Motor neuron (in vitro differentiated cells): ENCODE measurements around the gene ADGRD2. TPM values are rescaled to one million over a fixed set of nuclear protein-coding genes. Genes with fewer than 3 reads are reported as not detected.
A peak's percentile ranks its signal among the peaks of the same experiment; 100 is the strongest.

Experiments used
- ATAC-seq, 8 experiments: fragments of 200-7000 bp; cut with Tn5 transposase; replicated peaks in 6 of 8; 2 replicates each; pipeline ENCODE4 v1.8.0; 2021; ENCODE audit warnings: mild to moderate bottlenecking in 8 of 8, moderate library complexity in 8 of 8
- H3K27ac ChIP-seq, 2 donors: fragments of 250-450 bp; sonication (Bioruptor Pico); 2 replicates each; pipeline ENCODE4 v1.9.0; 2021; ENCODE audit warnings: antibody characterized with exemption in 2 of 2, mild to moderate bottlenecking in 2 of 2, moderate library complexity in 1 of 2
- H3K4me1 ChIP-seq, 2 donors: fragments of 250-450 bp; sonication (Bioruptor Pico); replicated peaks in 1 of 2; 2 replicates each; pipeline ENCODE4 v1.6.1; 2021; ENCODE audit warnings: antibody characterized with exemption in 2 of 2, mild to moderate bottlenecking in 2 of 2, moderate library complexity in 1 of 2
- H3K4me3 ChIP-seq, 5 donors: fragments of 250-450 bp; sonication (Bioruptor Pico); 2 replicates each; pipeline ENCODE4 v1.9.0; 2021; ENCODE audit warnings: antibody characterized with exemption in 5 of 5, mild to moderate bottlenecking in 5 of 5, moderate library complexity in 4 of 5
- WGBS, 10 experiments: fragments of 450-650 bp; shearing (Covaris generic); methylation state at CpG; one replicate each; pipeline ENCODE4 v1.0.0; 2022; 5-methylcytosine and 5-hydroxymethylcytosine counted together
- in situ Hi-C, 9 experiments: fragments of 400-800 bp; cut with MboI; loops; one replicate each; pipeline ENCODE4 v1.15.0; 2021; ENCODE audit warnings: low sequenced_read_pairs in 9 of 9, low pct_unique_long_range_greater_than_20kb in 2 of 9; ENCODE audit not compliant: unreplicated experiment in 9 of 9
- total RNA-seq, 8 experiments: library from RNA; unstranded; fragments of 300-600 nt; gene quantifications; 2 replicates each; pipeline versions ENCODE4 v1.2.3 to v1.2.4, GENCODE V29; 2022

Gene ADGRD2
- total RNA-seq, 8 experiments from 2014 or later = 0.14 to 6.2 (median 0.68) TPM; not detected in 2

- Histone ChIP-seq H3K27ac (no peak overlapping the region), H3K4me3 (no peak overlapping the region), H3K4me1 (peaks cover 5 to 17% of the 10 kb centered on the region in 2 donors)
- 0 to 90% (median 59%) methylated on average over 1 to 14 of the region's 85 CpGs; no CpG with 5 or more reads in 6 of the 10 experiments for WGBS, 10 experiments
- in situ Hi-C loops = no loop called here
- ATAC-seq = peak in 3 of 8 experiments; percentile 6 to 16 (median 11)
Measured at GRCh38 chr9:124452841-124453585, 2.8 kb downstream of the ADGRD2 start.

- WGBS, 10 experiments = 45% methylated on average over 4 of the region's 35 CpGs; no CpG with 5 or more reads in 9 of the 10 experiments
- H3K27ac ChIP-seq = no peak overlapping the region
- ATAC-seq = peak in 2 of 8 experiments; percentile 20 to 46
- in situ Hi-C loops = no loop called here
- no peak overlapping the region for H3K4me3 ChIP-seq
- peaks cover 5 to 15% of the 10 kb centered on the region in 2 donors for H3K4me1 ChIP-seq
Measured at GRCh38 chr9:124453586-124454191, 3.4 kb downstream of the ADGRD2 start.

GRCh38 chr9:124454296-124454695 is 4.0 kb downstream of the ADGRD2 start:
- no peak for ATAC-seq
- H3K4me1 ChIP-seq = peaks cover 5 to 15% of the 10 kb centered on the region in 2 donors
- no peak overlapping the region for H3K4me3 ChIP-seq
- no peak overlapping the region for H3K27ac ChIP-seq
- in situ Hi-C loops = no loop called here
- 17 to 100% (median 68%) methylated on average over 1 to 2 of the region's 9 CpGs; no CpG with 5 or more reads in 6 of the 10 experiments for WGBS, 10 experiments

DNA sequence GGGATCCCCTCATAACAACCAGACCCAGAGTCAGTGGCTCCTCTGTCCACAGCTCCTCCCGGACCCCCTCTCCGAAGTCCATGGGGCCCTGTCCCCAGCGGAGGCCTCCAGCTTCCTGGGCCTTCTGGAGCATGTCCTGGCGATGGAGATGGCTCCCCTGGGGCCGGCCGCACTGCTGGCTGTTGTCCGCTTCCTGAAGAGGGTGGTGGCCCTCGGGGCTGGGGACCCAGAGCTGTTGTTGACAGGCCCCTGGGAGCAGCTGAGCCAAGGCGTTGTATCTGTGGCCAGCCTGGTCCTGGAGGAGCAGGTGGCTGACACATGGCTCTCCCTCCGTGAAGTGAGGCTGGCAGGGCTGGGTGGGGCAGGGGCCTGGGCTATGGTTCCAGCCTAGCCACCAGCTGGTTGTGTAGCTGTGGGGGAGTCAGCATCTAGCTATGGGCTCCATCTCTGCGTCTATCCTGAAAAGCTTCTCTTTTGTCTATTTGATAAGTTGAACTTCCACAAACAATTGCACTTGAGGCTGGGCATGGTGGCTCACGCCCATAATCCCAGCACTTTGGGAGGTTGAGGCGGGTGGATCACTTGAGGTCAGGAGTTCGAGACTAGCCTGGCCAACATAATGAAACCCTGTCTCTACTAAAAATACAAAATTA is 4.7 kb downstream of the ADGRD2 start:
- ATAC-seq = peak in 5 of 8 experiments; percentile 10 to 32 (median 20)

GRCh38 chr9:124455820-124456219 is 5.6 kb downstream of the ADGRD2 start:
- Histone ChIP-seq H3K4me1 (peaks cover under 1 to 10% of the 10 kb centered on the region in 2 donors), H3K4me3 (no peak overlapping the region), H3K27ac (no peak overlapping the region)
- WGBS, 10 experiments = 30 to 80% (median 72%) methylated on average over 2 to 5 of the region's 7 CpGs; no CpG with 5 or more reads in 4 of the 10 experiments
- no peak for ATAC-seq
- in situ Hi-C loops = no loop called here

More for the DNA sequence above, 4.7 kb downstream of the ADGRD2 start:
- in situ Hi-C loops = no loop called here
- no peak overlapping the region for H3K27ac ChIP-seq
- H3K4me3 ChIP-seq = no peak overlapping the region
- H3K4me1 ChIP-seq = peaks cover 5 to 15% of the 10 kb centered on the region in 2 donors
- WGBS, 10 experiments = 60 to 100% (median 80%) methylated on average over 1 to 6 of the region's 14 CpGs; no CpG with 5 or more reads in 3 of the 10 experiments

DNA sequence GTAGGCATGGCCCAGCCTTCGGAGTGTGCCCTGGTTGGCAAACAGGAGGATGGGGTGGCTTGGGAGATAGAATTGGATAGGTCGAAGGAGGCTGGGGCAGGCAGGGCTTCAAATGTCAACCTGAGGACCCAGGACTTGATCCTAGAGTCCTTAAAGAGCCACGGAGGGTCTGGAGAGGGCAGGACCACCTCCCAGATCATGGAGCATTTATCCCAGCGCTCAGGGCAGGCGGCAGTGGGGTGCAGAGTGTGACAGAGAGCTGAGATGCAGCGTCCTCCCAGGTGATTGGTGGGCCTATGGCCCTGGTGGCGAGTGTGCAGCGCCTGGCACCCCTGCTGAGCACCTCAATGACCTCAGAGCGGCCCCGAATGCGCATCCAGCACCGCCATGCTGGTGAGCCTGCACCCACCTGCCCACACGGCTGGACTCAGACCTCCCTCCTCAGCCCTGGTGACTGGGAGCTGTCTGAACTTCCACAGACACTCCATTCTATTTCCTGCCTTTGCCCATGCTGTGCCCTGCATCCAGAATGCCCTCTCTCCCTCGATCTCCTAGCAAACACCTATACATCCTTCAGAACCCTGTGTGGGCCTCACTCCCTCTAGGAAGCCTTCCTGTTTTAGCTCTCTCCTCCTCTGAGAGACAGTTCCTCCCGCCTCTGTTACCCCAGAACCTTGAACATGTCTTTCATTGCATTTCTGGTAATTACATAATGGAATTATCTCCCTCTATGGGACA is 6.3 kb downstream of the ADGRD2 start:
- in situ Hi-C loops = no loop called here
- H3K4me3 ChIP-seq = no peak overlapping the region
- H3K27ac ChIP-seq = no peak overlapping the region
- 0 to 69% (median 35%) methylated on average over 1 to 8 of the region's 15 CpGs; no CpG with 5 or more reads in 4 of the 10 experiments for WGBS, 10 experiments
- ATAC-seq = no peak
- H3K4me1 ChIP-seq = peaks cover 0 to 3% of the 10 kb centered on the region in 2 donors

- peaks cover 0 to 2% of the 10 kb centered on the region in 2 donors for H3K4me1 ChIP-seq
- ATAC-seq = no peak
- 29 to 100% (median 73%) methylated on average over 1 to 5 of the region's 18 CpGs; no CpG with 5 or more reads in 4 of the 10 experiments for WGBS, 10 experiments
- H3K4me3 ChIP-seq = no peak overlapping the region
- in situ Hi-C loops = no loop called here
- no peak overlapping the region for H3K27ac ChIP-seq
Measured at GRCh38 chr9:124457079-124457886, 7.0 kb downstream of the ADGRD2 start.

DNA sequence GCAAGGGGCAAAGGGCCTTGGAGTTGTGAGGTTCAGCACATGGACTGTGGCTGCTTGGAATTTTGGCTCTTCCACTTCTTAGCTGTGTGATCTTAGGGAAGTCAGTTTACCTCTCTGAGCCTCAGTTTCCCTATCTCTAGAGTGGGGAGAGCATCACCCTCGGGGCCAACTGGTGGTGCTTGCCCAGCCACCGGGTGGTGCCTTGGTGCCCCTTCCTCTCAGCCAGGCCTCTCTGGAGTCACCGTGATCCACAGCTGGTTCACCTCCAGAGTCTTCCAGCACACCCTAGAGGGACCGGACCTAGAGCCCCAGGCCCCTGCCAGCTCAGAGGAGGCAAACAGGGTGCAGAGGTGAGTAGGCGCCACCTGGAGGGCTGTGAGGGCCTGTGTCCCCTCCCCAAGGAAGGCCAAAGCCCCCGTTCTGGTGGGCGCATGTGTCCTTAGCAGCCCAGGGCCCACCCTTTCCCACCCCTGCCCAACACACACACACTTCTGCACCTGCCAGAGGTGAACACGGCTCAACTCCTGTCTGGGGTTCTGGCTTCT is 7.7 kb downstream of the ADGRD2 start:
- ATAC-seq = no peak
- Histone ChIP-seq H3K27ac (no peak overlapping the region), H3K4me3 (no peak overlapping the region), H3K4me1 (peaks cover 0 to 2% of the 10 kb centered on the region in 2 donors)
- in situ Hi-C loops = no loop called here
- 87 to 100% (median 90%) methylated on average over 1 to 3 of the region's 8 CpGs; no CpG with 5 or more reads in 7 of the 10 experiments for WGBS, 10 experiments

GRCh38 chr9:124458441-124458840 is 8.2 kb downstream of the ADGRD2 start:
- Histone ChIP-seq H3K27ac (no peak overlapping the region), H3K4me1 (no peaks in the 10 kb centered on the region), H3K4me3 (no peak overlapping the region)
- in situ Hi-C loops = no loop called here
- 33 to 100% (median 89%) methylated on average over 1 to 5 of the region's 9 CpGs; no CpG with 5 or more reads in 5 of the 10 experiments for WGBS, 10 experiments
- no peak for ATAC-seq

- H3K4me1 ChIP-seq = no peaks in the 10 kb centered on the region
- in situ Hi-C loops = no loop called here
- 8 to 100% (median 80%) methylated on average over 1 of the region's 1 CpG; no CpG with 5 or more reads in 1 of the 10 experiments for WGBS, 10 experiments
- no peak overlapping the region for H3K27ac ChIP-seq
- H3K4me3 ChIP-seq = no peak overlapping the region
- ATAC-seq = no peak
Measured at GRCh38 chr9:124462739-124463138, 12.5 kb downstream of the ADGRD2 start.

- no peak overlapping the region for H3K4me3 ChIP-seq
- WGBS, 10 experiments = 8 to 100% (median 80%) methylated on average over 1 to 2 of the region's 3 CpGs; no CpG with 5 or more reads in 5 of the 10 experiments
- H3K27ac ChIP-seq = no peak overlapping the region
- no peaks in the 10 kb centered on the region for H3K4me1 ChIP-seq
- no peak for ATAC-seq
- in situ Hi-C loops = no loop called here
Measured at GRCh38 chr9:124465736-124466135, 15.5 kb downstream of the ADGRD2 start.
